ENCODE results near the gene KANK2. TPM values are rescaled to one million over a fixed set of nuclear protein-coding genes. Genes with fewer than 3 reads are reported as not detected.
A peak's percentile ranks its signal among the peaks of the same experiment; 100 is the strongest.

The KANK2 gene
- total RNA-seq, 1 experiment from 2014 or later, result 35.1 TPM

- no peaks in the 10 kb centered on the region for H3K9me3 Mint-ChIP-seq
- peaks cover 4% of the 10 kb centered on the region for H3K4me1 Mint-ChIP-seq
- no peaks in the 10 kb centered on the region for H3K27me3 Mint-ChIP-seq (ENCODE audit: low read depth)
- H3K36me3 Mint-ChIP-seq, result peaks cover 30% of the 10 kb centered on the region
- DNase-seq (ENCODE audit: low spot score), result no peak
- ChIA-PET POLR2A (no interaction called here), CTCF (interaction anchor here (0.5 kb wide), 1 partner anchor 48 kb away, joined by 4 read pairs; no protein-coding TSS in a partner anchor)
- no peak for ATAC-seq
- no peak overlapping the region for H3K4me3 Mint-ChIP-seq
- peak overlapping the region; percentile 31 for H3K27ac Mint-ChIP-seq
- TF ChIP-seq ESRRA (CRISPR knock-in tag; IDR thresholded peaks at IDR 0.05; ENCODE audit: borderline replicate concordance) (no peak), SOX15 (CRISPR knock-in tag; IDR thresholded peaks at IDR 0.05) (no peak), SP1 (CRISPR knock-in tag; conservative IDR thresholded peaks at IDR 0.05) (no peak), PRDM15 (CRISPR knock-in tag; IDR thresholded peaks at IDR 0.05) (no peak), E2F4 (CRISPR knock-in tag; IDR thresholded peaks at IDR 0.05; ENCODE audit: borderline replicate concordance, low read depth) (no peak), KAT7 (CRISPR knock-in tag; IDR thresholded peaks at IDR 0.05; ENCODE audit: borderline replicate concordance) (no peak)
Measured at GRCh38 chr19:11246941-11247340, 49.6 kb upstream of the KANK2 start.

GRCh38 chr19:11244846-11245589 lies 47.7 kb upstream of the KANK2 start:
- POLR2A ChIA-PET, result no interaction called here
- peaks cover 30% of the 10 kb centered on the region for H3K36me3 Mint-ChIP-seq

More at GRCh38 chr19:11244846-11245589, 47.7 kb upstream of the KANK2 start:
- CTCF ChIA-PET, result interaction anchor here (0.6 to 1.8 kb wide), 2 partner anchors 10 to 49 kb away, joined by 4 to 10 read pairs; no protein-coding TSS in a partner anchor
- Mint-ChIP-seq H3K27ac (no peak overlapping the region), H3K4me3 (no peak overlapping the region), H3K27me3 (ENCODE audit: low read depth) (no peaks in the 10 kb centered on the region), H3K4me1 (peaks cover 4% of the 10 kb centered on the region), H3K9me3 (no peaks in the 10 kb centered on the region)
- ATAC-seq, result no peak
- TF ChIP-seq ZNF232 (CRISPR knock-in tag; IDR thresholded peaks at IDR 0.05), result no peak
- TF ChIP-seq HMGXB4 (CRISPR knock-in tag; IDR thresholded peaks at IDR 0.05), result no peak
- TF ChIP-seq NFE2L1 (CRISPR knock-in tag; IDR thresholded peaks at IDR 0.05), result no peak
- no peak for TF ChIP-seq AFF4 (CRISPR knock-in tag; IDR thresholded peaks at IDR 0.05; ENCODE audit: borderline replicate concordance)
- no peak for TF ChIP-seq NR3C1 (CRISPR knock-in tag; conservative IDR thresholded peaks at IDR 0.05; ENCODE audit: low read depth)
- no peak for TF ChIP-seq MAX (CRISPR knock-in tag; IDR thresholded peaks at IDR 0.05)
- TF ChIP-seq RELA (CRISPR knock-in tag; IDR thresholded peaks at IDR 0.05; ENCODE audit: borderline replicate concordance), result no peak
- no peak for DNase-seq (ENCODE audit: low spot score)
